ENCODE data around the gene FAM229A. TPM values are rescaled to one million over a fixed set of nuclear protein-coding genes. Genes with fewer than 3 reads are reported as not detected.

FAM229A gene
- total and polyA plus RNA-seq, 9 of the 15 experiments (the other 6 are each of a cell fraction or from before 2014, with no cell fraction given): 0.04 to 21.6 (median 7.4) TPM

DNA sequence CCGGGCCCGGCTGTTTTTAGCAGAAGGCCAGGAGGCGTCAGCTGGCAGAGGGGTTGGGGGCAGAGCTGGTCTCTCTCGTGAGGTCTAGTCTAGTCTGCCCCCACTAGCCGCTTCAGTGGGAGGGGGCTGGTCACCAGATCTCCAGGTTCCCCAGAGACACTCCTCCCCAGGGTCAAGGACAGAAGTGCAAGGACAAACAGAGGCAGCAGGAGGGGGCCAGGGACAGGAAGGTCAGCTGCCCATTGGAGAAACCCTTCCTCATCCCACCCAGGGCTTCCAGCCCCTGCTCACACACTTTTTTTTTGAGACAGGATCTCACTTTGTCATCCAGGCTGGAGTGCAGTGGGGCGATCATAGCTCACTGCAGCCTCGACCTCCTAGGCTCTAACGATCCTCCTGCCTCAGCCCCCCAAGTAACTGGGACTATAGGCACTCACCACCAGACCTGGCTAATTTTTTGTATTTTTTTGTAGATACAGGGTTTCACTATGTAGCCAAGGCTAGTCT lies 10.0 kb downstream of the FAM229A start:
- in situ Hi-C loops (cut with MboI) (no loop called here), intact Hi-C loops (cut with micrococcal nuclease) (loop anchor here (5.0 kb wide), 1 partner anchor 150 kb away; no protein-coding TSS in a partner anchor)
- WGBS (ENCODE audit: insufficient coverage, low coverage, missing lambda C conversion rate): 29% methylated on average over 8 of the region's 8 CpGs
- Histone ChIP-seq H3K4me2 (ENCODE audit: insufficient read depth, low read length) (peak overlapping the region; percentile 91), H3K4me3 (peak overlapping the region; percentile 83), H3K9me3 (replicated peaks; ENCODE audit: control insufficient read depth, insufficient read depth, low read depth, low read length) (no peaks in the 10 kb centered on the region; the same call in 1 of the 2 replicates), H3K27me3 (ENCODE audit: control insufficient read depth in 2 of 2, insufficient read depth in 2 of 2, low read length in 2 of 2) (no peaks in the 10 kb centered on the region), H3K27ac (ENCODE audit: extremely low read depth, low read depth, low read length) (peak overlapping the region; percentile 96), H3K4me1 (replicated peaks in 1 of 2; ENCODE audit: control insufficient read depth in 2 of 2, insufficient read depth in 2 of 2, low read length in 2 of 2) (peaks cover 28 to 42% of the 10 kb centered on the region in 2 experiments), H4K20me1 (replicated peaks; ENCODE audit: control insufficient read depth, insufficient read depth, low read length) (0 out of 2 replicates have a peak, but pooled peaks cover 6% of the 10 kb centered on the region), H3K9me1 (ENCODE audit: control insufficient read depth, insufficient read depth, low read length) (no peaks in the 10 kb centered on the region), H3K36me3 (ENCODE audit: control insufficient read depth, insufficient read depth, low read length) (peaks cover 7% of the 10 kb centered on the region; the same call in 1 of the 3 replicates), H2AFZ (ENCODE audit: low read depth, low read length) (peak overlapping the region; percentile 77), H3K79me2 (ENCODE audit: control insufficient read depth, insufficient read depth, low read length) (peaks cover 12% of the 10 kb centered on the region; the same call in 2 of the 3 replicates), H3K9ac (ENCODE audit: insufficient read depth in 1 of 2, low read depth in 2 of 2, low read length in 2 of 2) (peak overlapping the region; percentile 90 to 92)
- BruUV-seq (replicated peaks): no TSS peak
- TF ChIP-seq YBX1 (IDR thresholded peaks at IDR 0.05) (no peak), ETV5 (CRISPR knock-in tag; IDR thresholded peaks at IDR 0.05; ENCODE audit: low read depth) (0 out of 2 replicates have a peak, but pooled peaks have one; percentile 20), SMARCE1 (IDR thresholded peaks at IDR 0.05) (0 out of 2 replicates have a peak, but pooled peaks have one; percentile 17), CSDE1 (IDR thresholded peaks at IDR 0.05) (no peak), MYC (IDR thresholded peaks at IDR 0.05; ENCODE audit: low read depth, low read length) (no peak), MYC (CRISPR knock-in tag; IDR thresholded peaks at IDR 0.05; ENCODE audit: borderline replicate concordance, low read depth) (0 out of 2 replicates have a peak, but pooled peaks have one; percentile 12), ZZZ3 (IDR thresholded peaks at IDR 0.05) (no peak), NR2C1 (IDR thresholded peaks at IDR 0.05) (peak; percentile 32; the same call in 1 of the 2 replicates), NR2C1 (tag; IDR thresholded peaks at IDR 0.05) (peak; percentile 39; the same call in 1 of the 2 replicates), FOSL1 (tag; conservative IDR thresholded peaks at IDR 0.05) (0 out of 2 replicates have a peak, but pooled peaks have one; percentile 14), WHSC1 (IDR thresholded peaks at IDR 0.05; ENCODE audit: low read length) (no peak), PPARD (CRISPR knock-in tag; IDR thresholded peaks at IDR 0.05) (no peak), PHTF2 (CRISPR knock-in tag; IDR thresholded peaks at IDR 0.05) (no peak), GTF2F1 (IDR thresholded peaks at IDR 0.05; ENCODE audit: low read depth, low read length) (no peak), ESRRA (IDR thresholded peaks at IDR 0.05; ENCODE audit: borderline replicate concordance, low read depth) (peak; percentile 90), ZFX (CRISPR knock-in tag; IDR thresholded peaks at IDR 0.05) (no peak), SMARCC2 (IDR thresholded peaks at IDR 0.05; ENCODE audit: low read depth) (no peak)
- TF ChIP-seq, protein P1, sequence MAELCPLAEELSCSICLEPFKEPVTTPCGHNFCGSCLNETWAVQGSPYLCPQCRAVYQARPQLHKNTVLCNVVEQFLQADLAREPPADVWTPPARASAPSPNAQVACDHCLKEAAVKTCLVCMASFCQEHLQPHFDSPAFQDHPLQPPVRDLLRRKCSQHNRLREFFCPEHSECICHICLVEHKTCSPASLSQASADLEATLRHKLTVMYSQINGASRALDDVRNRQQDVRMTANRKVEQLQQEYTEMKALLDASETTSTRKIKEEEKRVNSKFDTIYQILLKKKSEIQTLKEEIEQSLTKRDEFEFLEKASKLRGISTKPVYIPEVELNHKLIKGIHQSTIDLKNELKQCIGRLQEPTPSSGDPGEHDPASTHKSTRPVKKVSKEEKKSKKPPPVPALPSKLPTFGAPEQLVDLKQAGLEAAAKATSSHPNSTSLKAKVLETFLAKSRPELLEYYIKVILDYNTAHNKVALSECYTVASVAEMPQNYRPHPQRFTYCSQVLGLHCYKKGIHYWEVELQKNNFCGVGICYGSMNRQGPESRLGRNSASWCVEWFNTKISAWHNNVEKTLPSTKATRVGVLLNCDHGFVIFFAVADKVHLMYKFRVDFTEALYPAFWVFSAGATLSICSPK (IDR thresholded peaks at IDR 0.05; ENCODE audit: borderline replicate concordance): 0 out of 2 replicates have a peak, but pooled peaks have one; percentile 29
- ATAC-seq (no peak), DNase-seq (ENCODE audit: extremely low read depth in 1 of 4, low spot score in 3 of 4) (peak in 2 of 4 experiments; percentile 38 to 50), FAIRE-seq (no peak)
- CTCF ChIA-PET (ENCODE audit: low intra/inter-chr PET ratio): no interaction called here
- POLR2A ChIA-PET: interaction anchor here (0.5 to 3.8 kb wide), 11 partner anchors 9 to 98 kb away, joined by 3 to 36 read pairs (median 6); partner anchors contain the start of gene MARCKSL1

Measured in K562 (cell line).